K562 (cell line): Measurements from ENCODE around the gene HLCS.

Experiments
- ARNT ChIP-seq, 2 experiments: fragments of 450-650 bp; IDR thresholded peaks; 2 replicates each; pipeline ENCODE4 v1.6.1; 2016; ENCODE audit warnings: mild to moderate bottlenecking in 1 of 2
- ATF4 ChIP-seq: fragments of 450-650 bp; formaldehyde crosslinking; IDR thresholded peaks from 2 replicates; pipeline ENCODE4 v1.4.0; 2022; ENCODE audit warnings: mild to moderate bottlenecking, moderate library complexity
- CBX1 ChIP-seq: sonication (generic); IDR thresholded peaks from 2 replicates; pipeline ENCODE4 v1.6.1; 2016; ENCODE audit warnings: antibody characterized with exemption, low read depth, mild to moderate bottlenecking
- CREBBP ChIP-seq: IDR thresholded peaks from one replicate; pipeline ENCODE4 v1.6.1; 2012; ENCODE audit warnings: low read depth, mild to moderate bottlenecking, control low read depth, inconsistent platforms, low read length
- CTCF ChIP-seq, 3 experiments: IDR thresholded peaks in 2 of 3; conservative IDR thresholded peaks in 1 of 3; 2 replicates each; pipeline ENCODE4 v1.5.1; 2011 to 2012; ENCODE audit warnings: low read length in 3 of 3, mild to moderate bottlenecking in 3 of 3, control low read depth in 2 of 3, improper control_type of control experiment in 1 of 3, inconsistent platforms in 1 of 3, low read depth in 1 of 3, mixed read lengths in 1 of 3, moderate library complexity in 1 of 3; ENCODE audit not compliant: insufficient read depth in 2 of 3
- ERF ChIP-seq: fragments of 450-650 bp; formaldehyde crosslinking; IDR thresholded peaks from 2 replicates; pipeline ENCODE4 v1.4.0; 2020; ENCODE audit warnings: mild to moderate bottlenecking, mixed read lengths
- IRF2 ChIP-seq: sonication (generic); formaldehyde crosslinking; IDR thresholded peaks from 2 replicates; pipeline ENCODE4 v1.8.1; 2022; ENCODE audit warnings: mild to moderate bottlenecking, missing genetic modification reagents
- MXD1 ChIP-seq: fragments of 250-450 bp; sonication (Bioruptor Pico); IDR thresholded peaks from 2 replicates; pipeline ENCODE4 v1.8.0; 2021; ENCODE audit warnings: borderline replicate concordance, mild to moderate bottlenecking, moderate library complexity; ENCODE audit not compliant: poor library complexity, severe bottlenecking
- MXI1 ChIP-seq: IDR thresholded peaks from 2 replicates; pipeline ENCODE4 v1.6.1; 2011; ENCODE audit warnings: low read depth, mild to moderate bottlenecking, improper control_type of control experiment, low read length
- NCOA1 ChIP-seq: fragments of 450-650 bp; IDR thresholded peaks from 2 replicates; pipeline ENCODE4 v1.6.1; 2016; ENCODE audit warnings: low read depth
- NR3C1 ChIP-seq: sonication (generic); formaldehyde crosslinking; IDR thresholded peaks from 2 replicates; pipeline ENCODE4 v1.8.1; 2022; ENCODE audit warnings: missing genetic modification reagents
- PATZ1 ChIP-seq: fragments of 250-450 bp; sonication (Bioruptor Pico); IDR thresholded peaks from 2 replicates; pipeline ENCODE4 v1.5.0; 2020; ENCODE audit warnings: mild to moderate bottlenecking, borderline replicate concordance
- REST ChIP-seq, 2 experiments: fragments of 450-650 bp; formaldehyde crosslinking in 1 of 2; IDR thresholded peaks; 2 replicates each; pipeline versions ENCODE4 v1.4.0 to v1.6.1; 2014 to 2020; ENCODE audit warnings: mild to moderate bottlenecking in 2 of 2, borderline replicate concordance in 1 of 2, low read depth in 1 of 2
- YY1 ChIP-seq, 3 experiments: IDR thresholded peaks; 2 replicates each; pipeline ENCODE4 v1.6.1; 2011; ENCODE audit warnings: low read length in 2 of 3, mild to moderate bottlenecking in 2 of 3, moderate library complexity in 2 of 3, borderline replicate concordance in 1 of 3, control low read depth in 1 of 3, low read depth in 1 of 3; ENCODE audit not compliant: insufficient read depth in 3 of 3, insufficient replicate concordance in 2 of 3, control insufficient read depth in 1 of 3, insufficient read length in 1 of 3; ENCODE audit errors: extremely low read depth in 1 of 3

- peak in 2 of 3 experiments; percentile 39 to 40; a peak in 3 of 6 replicates for TF ChIP-seq CTCF (IDR thresholded peaks at IDR 0.05 in 2 of 3, conservative IDR thresholded peaks at IDR 0.05 in 1 of 3; ENCODE audit: insufficient read depth in 2 of 3, low read depth in 1 of 3, low read length in 3 of 3)
- TF ChIP-seq ATF4 (CRISPR knock-in tag), result no peak
- TF ChIP-seq CREBBP, result no peak
- no peak; the same call in 1 of the 2 replicates for TF ChIP-seq REST (IDR thresholded peaks at IDR 0.05; ENCODE audit: borderline replicate concordance)
- TF ChIP-seq REST (CRISPR knock-in tag; IDR thresholded peaks at IDR 0.05; ENCODE audit: low read depth), result no peak
- no peak for TF ChIP-seq ARNT (IDR thresholded peaks at IDR 0.05)
- no peak for TF ChIP-seq MXI1
- TF ChIP-seq ERF (CRISPR knock-in tag), result no peak
- no peak for TF ChIP-seq NR3C1 (CRISPR knock-in tag)
- no peak for TF ChIP-seq PATZ1
- TF ChIP-seq CBX1, result no peak
- TF ChIP-seq NCOA1, result no peak
- no peak for TF ChIP-seq YY1 (IDR thresholded peaks at IDR 0.05; ENCODE audit: borderline replicate concordance in 1 of 3, control insufficient read depth in 1 of 3, extremely low read depth in 1 of 3, insufficient read depth in 3 of 3, insufficient read length in 1 of 3, insufficient replicate concordance in 2 of 3, low read depth in 1 of 3, low read length in 2 of 3)
- TF ChIP-seq IRF2 (CRISPR knock-in tag), result no peak
- TF ChIP-seq MXD1 (CRISPR knock-in tag), result no peak
These were observed 33.9 kb upstream of the HLCS start for GRCh38 chr21:37000381-37000780.
